Gastrocnemius medialis (tissue), 4 donors: ENCODE results near the gene HERC3. TPM values are rescaled to one million over a fixed set of nuclear protein-coding genes. Genes with fewer than 3 reads are reported as not detected.
"Not testable (repeated sequence)": the region's sequence is repeated elsewhere in the genome, so short reads cannot be mapped to it uniquely, and the experiment has no call there.

ENCODE experiments used
- ATAC-seq, 2 donors: fragments of 150-250 bp; one replicate each; pipeline ENCODE4 v1.9.1; 2016
- DNase-seq, 2 donors: peaks; one replicate each; pipeline ENCODE4 v3.0.0-alpha.2; 2019
- H3K27ac ChIP-seq, 4 donors: fragments of 200-600 bp; sonication (generic); 1 replicate in 1 of 4; 2 replicates in 3 of 4; pipeline ENCODE4 v1.5.1; 2016 to 2018; ENCODE audit warnings: mild to moderate bottlenecking in 2 of 4, moderate library complexity in 1 of 4
- H3K27me3 ChIP-seq, 3 donors: fragments of 200-600 bp; sonication (generic) in 2 of 3; 1 replicate in 1 of 3; 2 replicates in 2 of 3; pipeline versions ENCODE4 v1.5.1 to v1.6.0; 2016 to 2019; ENCODE audit warnings: mild to moderate bottlenecking in 1 of 3, moderate library complexity in 1 of 3
- H3K36me3 ChIP-seq, 2 donors: fragments of 200-600 bp; sonication (generic) in 1 of 2; one replicate each; pipeline ENCODE4 v1.5.1; 2017 to 2018
- H3K4me1 ChIP-seq, 2 donors: fragments of 200-600 bp; sonication (generic) in 1 of 2; one replicate each; pipeline ENCODE4 v1.5.1; 2016 to 2017; ENCODE audit warnings: mild to moderate bottlenecking in 2 of 2
- H3K4me3 ChIP-seq, 4 donors: fragments of 200-600 bp; sonication (generic) in 3 of 4; 1 replicate in 1 of 4; 2 replicates in 3 of 4; pipeline ENCODE4 v1.5.1; 2016 to 2019; ENCODE audit warnings: mild to moderate bottlenecking in 2 of 4
- H3K9me3 ChIP-seq, 3 donors: fragments of 200-600 bp; sonication (generic) in 2 of 3; 1 replicate in 1 of 3; 2 replicates in 2 of 3; pipeline ENCODE4 v1.5.1; 2016 to 2019
- POLR2A ChIP-seq, 2 donors: fragments of 450-650 bp; IDR thresholded peaks; one replicate each; pipeline ENCODE4 v1.6.1; 2017; ENCODE audit warnings: antibody characterized with exemption in 2 of 2, mild to moderate bottlenecking in 2 of 2, moderate library complexity in 2 of 2
- in situ Hi-C, 4 donors: fragments of 200-750 bp; cut with MboI; loops; one replicate each; pipeline versions ENCODE4 v1.15.0 to v1.8.0; 2017; ENCODE audit warnings: low sequenced_read_pairs in 4 of 4
- intact Hi-C: fragments of 100-400 bp; cut with DNase I; formaldehyde crosslinking; loops from one replicate; pipeline ENCODE4 v1.15.1; 2023; ENCODE audit warnings: low total_unique reads
- total RNA-seq, 4 donors: library from RNA; depleted of rRNA; stranded (reverse); fragments of >200 nt; gene quantifications; one replicate each; pipeline versions ENCODE4 v1.1.0 to v1.2.3, GENCODE V29; 2016
- TF ChIP-seq, protein P1 (sequence below), 5 experiments: fragments of 450-650 bp in 3 of 5; fragments of 200-600 bp in 2 of 5; sonication (generic) in 2 of 5; IDR thresholded peaks in 4 of 5; conservative IDR thresholded peaks in 1 of 5; 1 replicate in 4 of 5; 2 replicates in 1 of 5; pipeline ENCODE4 v1.5.1; 2016 to 2019; ENCODE audit warnings: antibody characterized with exemption in 5 of 5, mild to moderate bottlenecking in 3 of 5, moderate library complexity in 3 of 5

HERC3 gene
- total RNA-seq, 4 donors from 2014 or later: 16.2 to 32.3 (median 21.9) TPM

DNA sequence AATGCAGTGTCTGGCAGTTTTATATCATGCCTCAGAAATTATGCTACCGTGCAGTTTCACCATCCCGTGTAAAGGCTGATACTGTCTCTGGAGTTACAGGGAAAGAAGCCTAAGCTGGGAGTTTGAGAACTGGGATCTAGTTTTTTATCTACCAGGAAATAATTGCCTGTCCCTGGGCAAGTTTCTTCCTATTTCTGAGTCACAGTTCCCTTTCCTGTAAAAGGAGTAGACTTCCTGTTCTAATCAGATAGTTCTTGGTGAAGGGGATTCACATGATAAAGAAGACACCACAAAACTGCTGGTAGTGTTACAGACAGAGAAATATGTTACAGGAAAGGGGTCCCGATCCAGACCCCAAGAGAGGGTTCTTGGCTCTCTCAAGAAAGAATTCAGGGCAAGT, 17.1 kb downstream of the HERC3 start:
- Histone ChIP-seq H3K36me3 (peaks cover 0 to 15% of the 10 kb centered on the region in 2 donors), H3K9me3 (no peaks in the 10 kb centered on the region), H3K4me3 (no peak overlapping the region), H3K27ac (peak overlapping the region in 3 of 4 donors; percentile 77 to 86 (median 81)), H3K4me1 (peaks cover 54 to 61% of the 10 kb centered on the region in 2 donors), H3K27me3 (no peaks in the 10 kb centered on the region)
- TF ChIP-seq POLR2A (IDR thresholded peaks at IDR 0.05): no peak
- TF ChIP-seq, protein P1, sequence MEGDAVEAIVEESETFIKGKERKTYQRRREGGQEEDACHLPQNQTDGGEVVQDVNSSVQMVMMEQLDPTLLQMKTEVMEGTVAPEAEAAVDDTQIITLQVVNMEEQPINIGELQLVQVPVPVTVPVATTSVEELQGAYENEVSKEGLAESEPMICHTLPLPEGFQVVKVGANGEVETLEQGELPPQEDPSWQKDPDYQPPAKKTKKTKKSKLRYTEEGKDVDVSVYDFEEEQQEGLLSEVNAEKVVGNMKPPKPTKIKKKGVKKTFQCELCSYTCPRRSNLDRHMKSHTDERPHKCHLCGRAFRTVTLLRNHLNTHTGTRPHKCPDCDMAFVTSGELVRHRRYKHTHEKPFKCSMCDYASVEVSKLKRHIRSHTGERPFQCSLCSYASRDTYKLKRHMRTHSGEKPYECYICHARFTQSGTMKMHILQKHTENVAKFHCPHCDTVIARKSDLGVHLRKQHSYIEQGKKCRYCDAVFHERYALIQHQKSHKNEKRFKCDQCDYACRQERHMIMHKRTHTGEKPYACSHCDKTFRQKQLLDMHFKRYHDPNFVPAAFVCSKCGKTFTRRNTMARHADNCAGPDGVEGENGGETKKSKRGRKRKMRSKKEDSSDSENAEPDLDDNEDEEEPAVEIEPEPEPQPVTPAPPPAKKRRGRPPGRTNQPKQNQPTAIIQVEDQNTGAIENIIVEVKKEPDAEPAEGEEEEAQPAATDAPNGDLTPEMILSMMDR (IDR thresholded peaks at IDR 0.05 in 4 of 5, conservative IDR thresholded peaks at IDR 0.05 in 1 of 5): no peak
- in situ Hi-C loops: no loop called here
- ATAC-seq (no peak), DNase-seq (no peak)
- intact Hi-C loops: no loop called here

DNA sequence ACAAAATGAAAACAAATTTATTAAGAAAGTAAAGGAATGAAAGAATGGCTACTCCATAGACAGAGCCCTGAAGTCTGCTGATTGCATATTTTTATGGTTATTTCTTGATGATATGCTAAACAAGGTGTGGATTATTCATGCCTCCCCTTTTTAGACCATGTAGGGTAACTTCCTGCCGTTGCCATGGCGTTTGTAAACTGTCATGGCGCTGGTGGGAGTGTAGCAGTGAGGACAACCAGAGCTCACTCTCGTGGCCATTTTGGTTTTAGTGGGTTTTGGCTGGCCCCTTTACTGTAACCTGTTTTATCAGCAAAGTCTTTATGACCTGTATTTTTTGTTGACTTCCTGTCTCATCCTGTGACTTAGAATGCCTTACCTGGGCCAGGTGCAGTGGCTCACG, 17.5 kb downstream of the HERC3 start:
- intact Hi-C loops: loop anchor here (1.0 to 10.0 kb wide), 4 partner anchors 16 to 325 kb away; partner anchors contain the start of gene PPM1K
- peak overlapping the region; percentile 75 to 86 (median 79) for H3K27ac ChIP-seq
- peaks cover 0 to 15% of the 10 kb centered on the region in 2 donors for H3K36me3 ChIP-seq
- H3K27me3 ChIP-seq, H3K9me3 ChIP-seq, H3K4me3 ChIP-seq, in situ Hi-C loops, ATAC-seq, DNase-seq: not testable (repeated sequence)
- H3K4me1 ChIP-seq: peaks cover 54 to 65% of the 10 kb centered on the region in 2 donors

GRCh38 chr4:88610771-88611170, 18.5 kb downstream of the HERC3 start:
- Histone ChIP-seq H3K4me1 (peaks cover 56 to 65% of the 10 kb centered on the region in 2 donors), H3K9me3 (no peaks in the 10 kb centered on the region), H3K27me3 (no peaks in the 10 kb centered on the region), H3K4me3 (no peak overlapping the region), H3K36me3 (peaks cover 0 to 15% of the 10 kb centered on the region in 2 donors), H3K27ac (peak overlapping the region; percentile 75 to 86 (median 79))
- in situ Hi-C loops: no loop called here
- intact Hi-C loops: loop anchor here (1.0 to 10.0 kb wide), 4 partner anchors 17 to 326 kb away; partner anchors contain the start of gene PPM1K
- ATAC-seq (peak; percentile 77), DNase-seq (peak; percentile 77 to 82)
- TF ChIP-seq POLR2A (IDR thresholded peaks at IDR 0.05): peak in 1 of 2 donors; percentile 18
- TF ChIP-seq, protein P1 (IDR thresholded peaks at IDR 0.05 in 4 of 5, conservative IDR thresholded peaks at IDR 0.05 in 1 of 5): no peak

DNA sequence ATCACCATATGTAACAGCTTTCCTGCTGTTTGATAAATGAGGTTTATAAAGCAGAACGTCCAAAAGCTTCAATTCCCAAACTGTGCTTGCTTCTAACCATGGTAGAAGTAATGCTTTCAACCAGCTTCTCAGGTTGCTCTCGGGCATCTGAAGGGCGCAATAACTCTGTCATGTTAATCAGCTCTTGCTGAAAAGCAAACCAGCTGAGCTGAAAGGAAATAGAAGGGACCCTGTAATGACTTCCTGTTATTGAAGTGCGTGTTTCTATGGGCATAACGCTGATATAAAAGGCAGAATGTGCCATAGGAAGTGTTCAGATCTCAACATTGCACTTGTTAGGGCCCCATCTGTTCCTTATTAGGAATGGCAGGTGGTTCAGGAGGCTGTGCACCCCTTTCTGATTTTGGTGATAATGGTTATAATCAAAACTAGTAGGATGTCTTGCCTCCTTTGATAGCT, 21.2 kb downstream of the HERC3 start:
- peaks cover 71 to 84% of the 10 kb centered on the region in 2 donors for H3K4me1 ChIP-seq
- intact Hi-C loops: loop anchor here (5.0 to 10.0 kb wide), 2 partner anchors 124 to 181 kb away; no protein-coding TSS in a partner anchor
- peak; percentile 52 to 63 for ATAC-seq

GRCh38 chr4:88614058-88614457, 21.8 kb downstream of the HERC3 start:
- Histone ChIP-seq H3K27ac (peak overlapping the region; percentile 75 to 86 (median 79)), H3K4me1 (peaks cover 73 to 84% of the 10 kb centered on the region in 2 donors), H3K9me3 (no peaks in the 10 kb centered on the region), H3K36me3 (no peaks in the 10 kb centered on the region), H3K4me3 (no peak overlapping the region), H3K27me3 (no peaks in the 10 kb centered on the region)
- DNase-seq (no peak), ATAC-seq (no peak)
- intact Hi-C loops: loop anchor here (5.0 to 10.0 kb wide), 2 partner anchors 123 to 181 kb away; no protein-coding TSS in a partner anchor
- TF ChIP-seq, protein P1 (IDR thresholded peaks at IDR 0.05 in 4 of 5, conservative IDR thresholded peaks at IDR 0.05 in 1 of 5): no peak
- TF ChIP-seq POLR2A (IDR thresholded peaks at IDR 0.05): no peak
- in situ Hi-C loops: no loop called here

More for the DNA sequence above, 21.2 kb downstream of the HERC3 start:
- Histone ChIP-seq H3K27me3 (no peaks in the 10 kb centered on the region), H3K36me3 (no peaks in the 10 kb centered on the region), H3K4me3 (no peak overlapping the region), H3K9me3 (no peaks in the 10 kb centered on the region), H3K27ac (peak overlapping the region; percentile 75 to 86 (median 79))
- TF ChIP-seq POLR2A (IDR thresholded peaks at IDR 0.05): no peak
- TF ChIP-seq, protein P1 (IDR thresholded peaks at IDR 0.05 in 4 of 5, conservative IDR thresholded peaks at IDR 0.05 in 1 of 5): no peak
- in situ Hi-C loops: no loop called here
- DNase-seq: peak; percentile 23 to 39
